WTC11 (cell line): ENCODE measurements around the gene RASSF8.

Experiments
- ESRRA ChIP-seq: sonication (generic); formaldehyde crosslinking; IDR thresholded peaks from 2 replicates; pipeline ENCODE4 v1.8.1; 2022; ENCODE audit warnings: mild to moderate bottlenecking, missing genetic modification reagents, borderline replicate concordance
- KAT7 ChIP-seq: sonication (generic); formaldehyde crosslinking; IDR thresholded peaks from 2 replicates; pipeline ENCODE4 v1.8.1; 2023; ENCODE audit warnings: missing genetic modification reagents, mild to moderate bottlenecking, borderline replicate concordance
- TF ChIP-seq, protein P1 (sequence below): sonication (generic); formaldehyde crosslinking; IDR thresholded peaks from 2 replicates; pipeline ENCODE4 v1.8.0; 2023; ENCODE audit warnings: missing genetic modification reagents
- TF ChIP-seq, protein P2 (sequence below): fragments of 200-600 bp; IDR thresholded peaks from 2 replicates; pipeline ENCODE4 v1.8.0; 2022; ENCODE audit warnings: antibody characterized with exemption

DNA sequence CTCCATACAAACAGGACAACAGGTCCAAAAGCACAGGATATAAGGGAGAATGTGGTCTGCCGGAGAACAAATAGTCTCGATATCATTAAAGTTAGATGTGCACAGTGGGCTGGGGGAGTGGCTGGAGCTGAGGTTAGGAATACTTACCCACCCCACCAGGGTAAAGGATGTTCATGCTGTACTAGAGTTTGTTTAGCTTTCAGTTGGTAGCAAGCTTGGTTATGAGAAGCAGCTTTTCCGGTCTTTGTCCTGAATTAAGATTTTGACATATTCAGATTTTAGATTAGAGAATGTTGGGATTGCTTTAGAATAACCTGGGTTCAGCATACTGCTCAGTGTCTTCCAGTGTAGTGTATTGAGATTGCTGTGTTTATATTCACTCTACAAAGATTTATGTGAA lies 16.7 kb downstream of the RASSF8 start:
- TF ChIP-seq, protein P1, sequence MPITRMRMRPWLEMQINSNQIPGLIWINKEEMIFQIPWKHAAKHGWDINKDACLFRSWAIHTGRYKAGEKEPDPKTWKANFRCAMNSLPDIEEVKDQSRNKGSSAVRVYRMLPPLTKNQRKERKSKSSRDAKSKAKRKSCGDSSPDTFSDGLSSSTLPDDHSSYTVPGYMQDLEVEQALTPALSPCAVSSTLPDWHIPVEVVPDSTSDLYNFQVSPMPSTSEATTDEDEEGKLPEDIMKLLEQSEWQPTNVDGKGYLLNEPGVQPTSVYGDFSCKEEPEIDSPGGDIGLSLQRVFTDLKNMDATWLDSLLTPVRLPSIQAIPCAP (CRISPR knock-in tag), result no peak
- TF ChIP-seq ESRRA (CRISPR knock-in tag) (no peak), KAT7 (CRISPR knock-in tag) (no peak)
- TF ChIP-seq, protein P2, sequence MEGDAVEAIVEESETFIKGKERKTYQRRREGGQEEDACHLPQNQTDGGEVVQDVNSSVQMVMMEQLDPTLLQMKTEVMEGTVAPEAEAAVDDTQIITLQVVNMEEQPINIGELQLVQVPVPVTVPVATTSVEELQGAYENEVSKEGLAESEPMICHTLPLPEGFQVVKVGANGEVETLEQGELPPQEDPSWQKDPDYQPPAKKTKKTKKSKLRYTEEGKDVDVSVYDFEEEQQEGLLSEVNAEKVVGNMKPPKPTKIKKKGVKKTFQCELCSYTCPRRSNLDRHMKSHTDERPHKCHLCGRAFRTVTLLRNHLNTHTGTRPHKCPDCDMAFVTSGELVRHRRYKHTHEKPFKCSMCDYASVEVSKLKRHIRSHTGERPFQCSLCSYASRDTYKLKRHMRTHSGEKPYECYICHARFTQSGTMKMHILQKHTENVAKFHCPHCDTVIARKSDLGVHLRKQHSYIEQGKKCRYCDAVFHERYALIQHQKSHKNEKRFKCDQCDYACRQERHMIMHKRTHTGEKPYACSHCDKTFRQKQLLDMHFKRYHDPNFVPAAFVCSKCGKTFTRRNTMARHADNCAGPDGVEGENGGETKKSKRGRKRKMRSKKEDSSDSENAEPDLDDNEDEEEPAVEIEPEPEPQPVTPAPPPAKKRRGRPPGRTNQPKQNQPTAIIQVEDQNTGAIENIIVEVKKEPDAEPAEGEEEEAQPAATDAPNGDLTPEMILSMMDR, result no peak
